Astrocyte (in vitro differentiated cells and primary cell): Measurements from ENCODE around the gene RAB4B. TPM values are rescaled to one million over a fixed set of nuclear protein-coding genes. Genes with fewer than 3 reads are reported as not detected.

ENCODE experiments used
- DNase-seq: peaks from one replicate; pipeline ENCODE4 v3.0.0-alpha.2; 2010; ENCODE audit warnings: low read depth
- FAIRE-seq: peaks from 2 replicates; lab custom pipeline; 2011; peaks lifted over from hg19 to GRCh38; lab: Jason Lieb, UNC
- H2AFZ ChIP-seq: 2 replicates; pipeline ENCODE4 v1.6.0; 2012; ENCODE audit warnings: low read depth, low read length, inconsistent platforms
- H3K27ac ChIP-seq: 2 replicates; pipeline ENCODE4 v1.5.1; 2011; ENCODE audit warnings: low read depth, low read length, inconsistent platforms
- H3K27me3 ChIP-seq: 2 replicates; pipeline ENCODE4 v1.6.0; 2011; ENCODE audit warnings: low read length, inconsistent platforms; ENCODE audit not compliant: insufficient read depth
- H3K36me3 ChIP-seq: 2 replicates; pipeline ENCODE4 v1.5.1; 2011; ENCODE audit warnings: low read length, inconsistent platforms; ENCODE audit not compliant: insufficient read depth
- H3K4me1 ChIP-seq: 2 replicates; pipeline ENCODE4 v1.5.1; 2011; ENCODE audit warnings: low read length, inconsistent platforms; ENCODE audit not compliant: insufficient read depth
- H3K4me2 ChIP-seq: 2 replicates; pipeline ENCODE4 v1.6.0; 2012; ENCODE audit warnings: low read length, inconsistent platforms
- H3K4me3 ChIP-seq: 2 replicates; pipeline ENCODE4 v1.5.1; 2011; ENCODE audit warnings: low read depth, mild to moderate bottlenecking, low read length, inconsistent platforms; ENCODE audit not compliant: insufficient read depth
- H3K79me2 ChIP-seq: 2 replicates; pipeline ENCODE4 v1.6.0; 2012; ENCODE audit warnings: mild to moderate bottlenecking, low read length, inconsistent platforms; ENCODE audit not compliant: insufficient read depth
- H3K9ac ChIP-seq: 2 replicates; pipeline ENCODE4 v1.6.0; 2012; ENCODE audit warnings: mild to moderate bottlenecking, low read length, inconsistent platforms
- H3K9me3 ChIP-seq: 2 replicates; pipeline ENCODE4 v1.5.1; 2012; ENCODE audit warnings: low read depth, mild to moderate bottlenecking, low read length, inconsistent platforms; ENCODE audit not compliant: insufficient read depth
- H4K20me1 ChIP-seq: 2 replicates; pipeline ENCODE4 v1.6.0; 2012; ENCODE audit warnings: low read length, inconsistent platforms; ENCODE audit not compliant: insufficient read depth
- H3K27ac Mint-ChIP-seq: one replicate; pipeline ENCODE4 v1.8.0; 2021; ENCODE audit warnings: mild to moderate bottlenecking, mixed read lengths; ENCODE audit not compliant: unreplicated experiment
- H3K27me3 Mint-ChIP-seq: one replicate; pipeline ENCODE4 v1.8.0; 2021; ENCODE audit warnings: low read depth, mixed read lengths; ENCODE audit not compliant: unreplicated experiment
- H3K36me3 Mint-ChIP-seq: one replicate; pipeline ENCODE4 v1.8.0; 2021; ENCODE audit warnings: low read depth, mixed read lengths; ENCODE audit not compliant: unreplicated experiment
- H3K4me1 Mint-ChIP-seq: one replicate; pipeline ENCODE4 v1.8.0; 2021; ENCODE audit warnings: low read depth, mixed read lengths; ENCODE audit not compliant: unreplicated experiment
- H3K4me3 Mint-ChIP-seq: one replicate; pipeline ENCODE4 v1.8.0; 2021; ENCODE audit warnings: mild to moderate bottlenecking, moderate library complexity, mixed read lengths; ENCODE audit not compliant: unreplicated experiment
- H3K9me3 Mint-ChIP-seq: one replicate; pipeline ENCODE4 v1.8.0; 2021; ENCODE audit warnings: mild to moderate bottlenecking, mixed read lengths; ENCODE audit not compliant: unreplicated experiment
- CTCF ChIP-seq: IDR thresholded peaks from 2 replicates; pipeline ENCODE4 v1.5.1; 2011; ENCODE audit warnings: low read depth, mild to moderate bottlenecking, inconsistent platforms, low read length, moderate library complexity; ENCODE audit not compliant: insufficient read depth
- EZH2 ChIP-seq: IDR thresholded peaks from 2 replicates; pipeline ENCODE4 v1.6.1; 2012; ENCODE audit warnings: mild to moderate bottlenecking, low read length, inconsistent platforms; ENCODE audit not compliant: insufficient read depth
- total RNA-seq: library from RNA; stranded (reverse); gene quantifications from 2 replicates; pipeline ENCODE4 v1.2.1, GENCODE V29; 2021

The RAB4B gene
- total RNA-seq, 1 donor from 2014 or later, result 18.8 TPM

GRCh38 chr19:40750874-40751537, 27.0 kb upstream of the RAB4B start, which contains the start of gene SNRPA:
Gene SNRPA, plus strand, starts transcription at chr19:40751203. Its CDS starts 206 bp downstream, at chr19:40751409.
- DNase-seq (peak; percentile 92), FAIRE-seq (peak; percentile 5)
- Histone ChIP-seq H3K79me2 (peaks cover 48% of the 10 kb centered on the region), H3K4me3 (peak within 1 kb of the TSS; percentile 92), H3K4me2 (peak within 1 kb of the TSS; percentile 94), H3K9me3 (no peaks in the 10 kb centered on the region), H3K9ac (peak within 1 kb of the TSS; percentile 95), H4K20me1 (peaks cover 20% of the 10 kb centered on the region), H3K27me3 (no peaks in the 10 kb centered on the region), H3K4me1 (peaks cover 17% of the 10 kb centered on the region), H3K36me3 (no peaks in the 10 kb centered on the region), H2AFZ (peak within 1 kb of the TSS; percentile 81), H3K27ac (peak within 1 kb of the TSS; percentile 98)
- H3K4me3 Mint-ChIP-seq, result peak within 1 kb of the TSS; percentile 99
- TF ChIP-seq CTCF, result no peak
- TF ChIP-seq EZH2, result no peak
- H3K36me3 Mint-ChIP-seq, result peaks cover 13% of the 10 kb centered on the region
- H3K27me3 Mint-ChIP-seq, result no peaks in the 10 kb centered on the region
- H3K9me3 Mint-ChIP-seq, result no peaks in the 10 kb centered on the region
- peak within 1 kb of the TSS; percentile 99 for H3K27ac Mint-ChIP-seq
- H3K4me1 Mint-ChIP-seq, result peaks cover 21% of the 10 kb centered on the region

GRCh38 chr19:40752257-40752781, 25.7 kb upstream of the RAB4B start:
- H3K4me1 Mint-ChIP-seq, result peaks cover 25% of the 10 kb centered on the region
- H3K4me3 ChIP-seq, result peak overlapping the region; percentile 92
- peak overlapping the region; percentile 99 for H3K27ac Mint-ChIP-seq
- H3K27me3 Mint-ChIP-seq, result no peaks in the 10 kb centered on the region
- peak overlapping the region; percentile 94 for H3K4me2 ChIP-seq
- TF ChIP-seq CTCF (no peak), EZH2 (no peak)
- H3K36me3 Mint-ChIP-seq, result peaks cover 19% of the 10 kb centered on the region
- H3K9me3 Mint-ChIP-seq, result no peaks in the 10 kb centered on the region
- H3K9me3 ChIP-seq, result no peaks in the 10 kb centered on the region
- DNase-seq (no peak), FAIRE-seq (no peak)
- peak overlapping the region; percentile 99 for H3K4me3 Mint-ChIP-seq
- H2AFZ ChIP-seq, result no peak overlapping the region
- peaks cover 2% of the 10 kb centered on the region for H3K36me3 ChIP-seq
- H3K27me3 ChIP-seq, result no peaks in the 10 kb centered on the region
- H4K20me1 ChIP-seq, result peaks cover 33% of the 10 kb centered on the region
- H3K27ac ChIP-seq, result no peak overlapping the region
- H3K79me2 ChIP-seq, result peaks cover 61% of the 10 kb centered on the region
- peak overlapping the region; percentile 95 for H3K9ac ChIP-seq
- H3K4me1 ChIP-seq, result peaks cover 21% of the 10 kb centered on the region
